HG03064 (cell line): Measurements from ENCODE around the gene NAT16.

Source experiments
- ATAC-seq: cut with Tn5 transposase; IDR thresholded peaks from one replicate; pipeline ENCODE4 v1.9.1; 2021; ENCODE audit warnings: low read depth; ENCODE audit not compliant: unreplicated experiment

Gene NAT16

DNA sequence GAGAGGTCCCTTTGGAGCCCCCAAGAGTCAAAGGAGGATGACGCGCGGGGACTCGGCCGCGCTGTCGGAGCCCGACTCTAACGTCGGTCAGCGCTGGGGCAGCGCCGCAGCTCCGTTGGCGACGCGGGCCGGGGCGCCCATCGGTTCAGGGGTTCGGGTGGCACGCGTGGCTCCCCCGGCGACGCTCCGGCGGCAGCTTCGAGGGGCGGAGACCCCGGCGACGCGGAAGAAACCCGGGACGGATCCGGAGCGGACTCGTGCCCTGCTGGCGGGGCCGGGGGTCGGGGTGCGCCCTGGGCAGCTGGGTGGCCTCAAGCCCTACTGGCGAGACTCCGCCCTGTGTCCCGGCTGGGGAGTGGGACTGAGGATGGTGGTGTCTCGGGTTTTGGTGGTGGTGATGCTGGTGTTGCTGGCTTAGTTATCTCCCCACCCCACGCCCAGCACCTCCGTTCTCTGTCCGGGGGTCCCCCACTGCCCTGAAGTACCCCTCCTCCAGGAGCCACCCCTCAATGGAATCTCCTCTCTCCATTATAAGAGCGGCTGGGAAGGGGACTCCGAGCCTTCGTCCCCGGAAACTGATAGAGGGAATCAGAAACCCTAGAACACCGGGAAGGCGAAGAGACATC lies at the start of gene NAT16:
NAT16 (minus strand) TSS at position 164 of the 626 bp plus-strand sequence. CDS start 5,486 bp downstream, outside the sequence.
- ATAC-seq, result no peak

DNA sequence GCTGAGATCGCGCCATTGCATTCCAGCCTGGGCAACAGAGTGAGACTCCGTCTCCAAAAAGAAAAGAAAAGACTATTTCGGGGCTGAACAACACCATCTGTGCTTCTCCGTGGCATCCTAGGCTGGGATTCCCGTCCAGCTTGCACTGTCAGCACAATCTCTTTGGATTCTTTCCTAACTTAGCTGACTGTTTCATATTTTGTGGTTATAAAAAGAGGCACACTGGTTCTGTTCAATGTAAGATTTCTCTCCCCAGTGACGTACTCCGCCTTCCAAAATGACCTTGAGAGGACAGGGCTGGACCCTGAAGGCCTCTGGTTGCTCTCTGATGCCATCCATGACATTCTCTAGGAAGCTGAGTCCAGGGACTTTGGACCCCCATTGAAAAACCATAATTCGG lies 46.6 kb upstream of the NAT16 start:
- no peak for ATAC-seq

DNA sequence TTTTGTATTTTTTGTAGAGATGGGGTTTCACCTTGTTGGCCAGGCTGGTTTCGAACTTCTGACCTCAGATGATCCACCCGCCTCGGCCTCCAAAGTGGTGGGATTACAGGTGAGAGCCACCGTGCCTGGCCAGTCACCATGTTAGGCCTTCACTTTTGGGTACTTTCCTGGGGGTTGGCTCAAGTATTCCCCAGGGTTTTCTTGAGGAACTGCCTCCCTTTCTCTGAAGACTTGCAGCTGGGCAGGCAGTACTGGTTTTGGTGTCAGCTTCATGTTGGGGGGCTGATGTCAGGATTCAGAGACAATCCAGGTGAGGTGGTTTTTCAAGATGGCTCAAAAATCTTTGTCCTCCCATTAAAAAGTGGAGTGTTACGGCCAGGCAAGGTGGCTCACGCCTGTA lies 45.6 kb upstream of the NAT16 start:
- ATAC-seq, result no peak

DNA sequence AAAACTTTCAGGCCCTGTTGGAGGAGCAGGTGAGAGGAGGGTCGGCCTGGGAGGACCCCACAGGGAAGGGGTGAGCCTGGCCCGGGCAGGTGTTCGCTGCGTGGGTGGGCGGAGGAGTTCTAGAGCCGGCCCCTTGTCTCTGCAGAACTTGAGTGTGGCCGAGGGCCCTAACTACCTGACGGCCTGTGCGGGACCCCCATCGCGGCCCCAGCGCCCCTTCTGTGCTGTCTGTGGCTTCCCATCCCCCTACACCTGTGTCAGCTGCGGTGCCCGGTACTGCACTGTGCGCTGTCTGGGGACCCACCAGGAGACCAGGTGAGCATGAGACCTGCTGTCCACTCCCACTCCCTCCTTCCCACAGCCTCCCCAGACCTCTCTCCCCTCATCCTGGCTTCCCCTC lies 43.4 kb upstream of the NAT16 start:
- no peak for ATAC-seq

DNA sequence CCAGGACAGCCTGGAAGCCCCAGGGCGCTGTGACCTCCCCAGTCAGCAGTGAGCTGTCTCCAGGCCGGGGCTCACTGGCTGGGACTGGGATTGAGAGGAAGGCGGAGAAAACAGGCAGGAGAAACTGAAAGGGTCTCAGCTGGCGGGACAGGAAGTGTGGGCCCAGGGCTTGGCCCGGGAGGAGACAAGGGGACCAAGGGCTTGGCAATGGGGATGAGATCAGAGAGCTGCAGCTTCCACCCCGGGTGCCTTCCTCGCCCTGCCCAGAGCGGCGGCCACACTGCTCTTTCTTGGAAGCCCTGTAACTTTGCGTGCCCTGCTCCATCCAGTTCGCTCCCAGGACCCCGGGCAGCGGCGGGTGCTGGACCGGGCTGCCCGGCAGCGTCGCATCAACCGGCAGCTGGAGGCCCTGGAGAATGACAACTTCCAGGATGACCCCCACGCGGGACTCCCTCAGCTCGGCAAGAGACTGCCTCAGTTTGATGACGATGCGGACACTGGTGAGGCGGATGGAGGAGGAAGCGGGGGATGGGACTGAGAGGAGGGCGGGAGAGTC lies 42.3 kb upstream of the NAT16 start:
- no peak for ATAC-seq

DNA sequence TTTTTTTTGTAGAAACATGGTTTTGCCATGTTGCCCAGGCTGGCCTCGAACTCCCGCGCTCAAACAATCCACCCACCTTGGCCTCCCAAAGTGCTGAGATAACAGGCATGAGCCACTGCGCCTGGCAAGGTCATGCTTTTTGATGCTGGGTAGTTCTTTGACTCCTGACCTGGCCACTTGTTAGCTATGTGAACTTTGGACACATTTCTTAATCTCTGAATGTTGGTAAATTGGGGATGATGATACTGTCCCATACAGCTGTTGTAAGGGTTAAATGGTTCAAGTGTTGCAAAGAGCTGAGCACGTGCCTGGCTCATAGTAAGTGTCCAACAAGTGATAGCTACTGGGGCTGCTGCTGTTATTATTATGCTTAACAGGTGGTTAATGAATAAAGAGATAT lies 40.2 kb upstream of the NAT16 start:
- ATAC-seq, result no peak

DNA sequence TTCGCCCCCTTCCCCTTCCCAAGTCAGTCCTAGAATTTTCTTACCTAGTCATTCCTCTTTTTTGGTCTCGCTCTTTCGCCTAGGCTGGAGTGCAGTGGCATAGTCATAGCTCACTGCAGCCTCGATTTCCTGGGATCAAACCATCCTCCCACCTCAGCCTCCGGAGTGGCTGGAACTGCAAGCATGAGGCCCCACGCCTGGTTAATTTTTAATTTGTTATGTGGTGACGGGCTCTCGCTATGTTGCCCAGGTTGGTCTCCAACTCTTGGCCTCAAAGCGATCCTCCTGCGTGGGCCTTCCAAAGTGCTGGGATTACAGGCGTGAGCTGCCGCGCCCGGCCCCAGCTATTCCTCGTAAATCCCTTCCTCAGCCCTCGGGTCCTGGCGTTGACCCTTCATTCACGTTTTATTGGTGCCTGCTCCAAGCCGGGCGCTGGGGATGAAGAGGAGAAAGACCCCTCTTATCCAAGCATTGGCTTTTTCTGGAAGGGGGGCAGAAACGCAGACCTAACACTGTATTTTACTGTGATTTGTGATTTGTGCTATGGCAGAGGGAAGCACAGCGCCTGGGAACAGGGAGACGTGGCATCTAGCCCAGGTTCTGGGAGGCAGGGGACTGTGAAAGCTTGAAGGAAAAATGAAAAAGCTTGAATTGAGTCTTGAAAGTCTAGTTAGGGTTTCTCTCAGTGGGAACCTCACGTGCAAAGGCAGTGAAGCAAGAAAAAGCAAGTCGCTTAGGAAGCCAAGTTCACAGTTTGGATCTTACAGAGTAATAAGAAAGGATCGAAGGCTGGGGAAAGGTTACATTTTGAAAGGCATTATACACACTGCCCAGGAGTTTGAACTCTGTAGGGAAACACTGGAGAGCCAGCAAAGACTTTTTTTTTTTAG lies 38.4 kb upstream of the NAT16 start:
- peak; percentile 13 for ATAC-seq

DNA sequence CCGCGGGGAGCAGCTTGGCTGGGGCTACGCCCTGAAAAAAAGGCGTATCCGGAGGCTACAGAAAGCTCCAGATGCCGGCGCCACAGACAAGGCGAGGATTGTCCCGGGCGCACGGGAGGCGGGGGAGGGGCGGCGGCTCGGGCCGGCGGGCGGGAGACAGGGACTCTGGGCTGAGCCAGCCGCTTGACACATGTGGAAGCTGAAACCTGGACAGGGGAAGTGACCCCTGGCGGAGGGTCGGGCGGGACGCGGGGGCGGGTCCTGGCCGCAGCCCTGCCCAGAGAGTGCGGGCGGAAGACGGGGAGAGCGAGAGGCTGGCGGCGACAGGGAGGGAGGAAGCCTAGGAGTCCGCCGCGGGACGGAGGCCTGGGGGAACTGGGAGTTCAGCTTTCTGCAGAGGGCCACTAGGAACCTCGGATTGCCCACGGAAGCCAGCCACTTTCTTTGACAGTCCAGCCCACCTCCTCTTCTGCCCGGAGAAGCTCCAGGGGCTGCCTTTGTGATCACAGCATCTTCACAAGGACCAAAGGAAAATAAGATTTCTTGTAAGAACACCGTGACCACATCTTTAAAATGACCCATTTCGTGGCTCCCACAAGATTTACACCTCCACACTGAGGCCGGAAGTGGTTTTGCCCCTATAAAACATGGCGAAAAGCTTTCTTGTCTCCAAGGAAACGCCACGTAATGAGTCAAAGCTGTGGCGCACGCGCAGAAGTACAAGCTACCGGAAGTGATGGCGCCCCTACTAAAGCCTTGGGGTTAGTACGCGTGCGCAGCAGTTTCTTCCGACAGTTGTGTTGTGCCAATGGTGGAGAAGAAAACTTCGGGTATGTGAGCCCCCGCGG lies 37.5 kb upstream of the NAT16 start, which contains the start of the genes PLOD3 and ZNHIT1:
PLOD3 (minus strand) TSS at position 194 of the 848 bp plus-strand sequence. CDS start 307 bp downstream, outside the sequence.
ZNHIT1 (plus strand) TSS at position 778 of the 848 bp plus-strand sequence; CDS start at position 809, 31 bp downstream.
- peak; percentile 56 for ATAC-seq

DNA sequence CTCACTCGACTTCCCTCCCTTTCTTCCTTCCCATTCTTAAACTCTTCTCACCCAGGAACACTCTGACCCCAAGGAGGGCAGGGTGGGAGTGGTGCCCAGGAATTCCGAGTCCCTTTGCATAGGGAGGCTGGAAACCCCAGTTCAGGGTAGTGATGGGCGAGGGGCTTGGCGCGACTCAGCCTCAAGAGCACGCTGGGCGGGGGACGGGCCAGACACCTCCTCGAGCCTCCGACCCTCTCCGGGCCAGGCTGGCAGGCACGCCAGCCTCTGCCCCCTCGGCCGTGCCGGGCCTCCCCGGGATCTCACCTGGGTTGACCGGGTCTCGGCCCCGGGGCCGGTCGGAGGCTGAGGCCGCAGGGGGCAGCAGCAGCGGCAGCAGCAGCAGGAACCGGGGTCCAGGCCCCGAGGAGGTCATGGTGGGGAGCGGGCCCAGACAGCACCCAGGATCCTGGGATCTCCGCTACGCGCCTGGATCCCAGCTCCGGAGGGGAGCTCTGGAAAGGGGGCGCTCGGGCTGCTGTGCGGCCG lies 36.8 kb upstream of the NAT16 start:
- ATAC-seq, result peak; percentile 7

DNA sequence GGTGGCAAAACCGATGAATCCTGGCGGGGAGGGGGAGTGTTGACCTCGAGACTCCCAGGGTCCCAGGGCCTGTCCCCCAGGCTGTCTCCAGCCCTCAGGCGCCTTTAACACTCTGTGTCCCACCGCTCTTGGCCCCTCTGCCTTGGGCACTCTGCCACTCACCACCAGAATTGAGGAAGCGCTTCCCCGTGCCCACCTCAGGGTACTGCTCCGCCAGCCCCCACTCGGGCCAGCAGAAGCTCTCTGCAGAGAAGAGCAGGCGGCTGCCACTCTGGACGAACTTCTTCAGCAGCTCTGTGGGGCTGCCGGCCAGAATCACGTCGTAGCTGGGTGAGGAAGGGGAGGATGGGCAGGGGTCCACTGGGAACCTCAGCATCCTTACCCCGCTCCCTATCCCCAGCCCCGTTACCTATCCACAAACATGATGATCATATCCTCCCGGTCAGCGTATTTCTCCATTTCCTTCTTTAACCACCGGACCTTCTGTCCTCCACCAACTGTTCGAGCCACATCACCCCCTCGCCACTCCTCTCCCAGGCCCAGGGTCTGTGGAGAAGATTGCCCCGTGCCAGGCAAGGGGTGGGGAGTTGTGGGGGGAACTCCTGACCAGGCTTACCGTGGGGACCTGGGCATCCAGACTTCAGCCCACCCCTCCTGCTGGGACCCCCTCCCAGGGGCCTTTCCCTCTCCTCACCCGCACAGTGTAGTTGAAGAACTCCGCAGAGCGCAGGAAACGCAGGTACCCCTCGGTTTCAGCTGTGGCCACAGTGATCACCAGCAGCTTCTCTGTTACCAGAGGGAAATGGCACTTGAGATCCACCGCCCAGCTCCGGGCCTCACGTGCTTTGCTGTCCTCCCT lies 36.1 kb upstream of the NAT16 start:
- no peak for ATAC-seq

DNA sequence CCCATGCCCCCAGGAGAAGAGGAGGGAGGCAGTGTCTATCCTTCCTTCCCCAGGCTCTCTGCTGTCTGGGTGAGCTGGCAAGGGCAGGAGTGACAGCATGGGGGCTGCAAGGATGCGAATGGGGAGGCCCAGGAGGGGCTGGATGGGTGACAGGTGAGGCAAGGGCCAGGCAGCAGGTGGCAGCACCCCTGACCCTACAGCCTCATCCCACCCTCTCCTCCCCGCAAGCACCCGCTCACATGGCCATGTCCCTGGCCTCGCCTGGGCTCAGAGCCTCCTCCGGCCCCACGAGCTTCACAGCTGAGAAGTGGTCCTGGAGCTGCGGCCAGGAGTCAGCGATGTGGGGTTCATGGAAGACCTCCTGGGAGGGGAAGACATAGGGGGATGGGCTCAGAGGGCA lies 31.9 kb upstream of the NAT16 start:
- ATAC-seq, result no peak

DNA sequence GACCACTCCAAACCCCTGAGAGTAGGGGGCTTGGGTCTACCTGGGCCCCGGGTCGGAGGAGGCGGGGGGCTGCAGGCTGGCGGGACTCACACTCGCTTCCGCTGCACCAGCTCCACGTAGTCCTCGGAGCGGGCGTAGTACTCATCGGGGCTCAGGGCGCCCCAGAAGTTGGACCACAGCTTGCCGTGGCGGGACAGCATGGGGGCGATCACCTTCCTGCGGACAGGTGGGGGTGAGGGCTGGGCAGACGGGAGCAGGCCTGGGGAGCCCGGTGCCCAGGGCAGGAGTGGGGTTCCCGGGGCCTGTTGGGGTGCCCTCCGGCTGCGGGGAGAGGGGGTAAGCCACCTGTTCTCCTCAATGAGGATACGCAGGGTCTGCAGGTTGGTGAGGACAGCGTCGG lies 31.4 kb upstream of the NAT16 start:
- ATAC-seq, result no peak

DNA sequence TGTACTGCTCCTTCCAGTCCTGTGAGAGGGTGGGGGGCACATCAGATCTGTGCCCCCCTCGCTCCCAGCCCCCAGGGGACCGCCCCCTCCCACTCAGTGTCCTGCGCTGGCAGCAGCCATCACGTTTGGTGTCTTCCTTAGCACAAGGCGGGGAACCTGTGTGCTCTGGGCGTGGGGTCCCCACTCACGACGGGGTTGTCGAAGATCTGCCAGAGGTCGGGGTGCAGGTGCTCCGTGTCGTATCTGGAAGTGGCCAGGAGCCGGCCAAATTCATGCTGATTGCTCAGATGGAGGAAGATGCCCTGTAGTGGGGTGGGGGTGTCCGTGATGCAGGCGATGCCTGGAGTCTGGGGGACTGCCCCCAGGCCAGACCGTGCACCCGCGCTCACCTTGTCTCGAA lies 30.1 kb upstream of the NAT16 start:
- no peak for ATAC-seq

DNA sequence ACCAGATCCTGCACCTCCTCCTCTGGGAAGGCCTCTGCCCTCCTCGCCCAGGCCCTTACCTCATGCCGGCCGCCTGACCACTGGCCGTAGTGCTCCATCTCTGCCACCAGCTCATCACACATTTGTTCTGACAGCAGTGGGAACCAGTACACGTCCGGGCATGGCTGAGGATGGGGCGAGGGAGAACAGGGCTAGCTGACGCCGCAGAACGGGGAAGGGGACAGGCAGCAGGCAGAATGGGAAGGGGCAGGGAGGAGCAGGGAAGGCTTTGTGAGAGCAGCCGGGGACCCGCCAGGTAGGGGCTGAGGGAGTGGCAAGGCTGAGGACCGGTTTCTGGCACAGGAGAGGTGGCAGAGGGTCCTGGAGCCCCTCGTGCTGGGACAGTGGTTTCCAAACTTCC lies 28.7 kb upstream of the NAT16 start:
- no peak for ATAC-seq

DNA sequence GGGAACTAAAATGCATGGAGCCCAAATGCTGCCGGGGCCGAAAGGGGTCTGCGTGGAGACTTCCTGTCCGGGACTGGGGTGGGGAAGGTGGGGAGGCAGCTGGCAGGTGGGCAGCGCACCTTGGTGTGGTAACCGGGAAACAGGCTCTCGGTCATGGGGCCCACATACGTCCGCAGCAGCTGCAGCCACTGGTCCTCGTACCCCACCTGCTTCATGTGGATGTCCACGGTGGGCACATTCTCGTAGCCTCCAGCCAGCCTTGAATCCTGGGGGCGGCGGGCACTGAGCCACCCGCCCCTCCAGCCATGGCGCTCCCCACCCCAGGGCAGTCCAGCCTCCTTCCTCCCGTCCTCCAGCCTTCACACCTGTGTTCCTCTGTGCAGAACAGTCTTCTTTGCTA lies 27.4 kb upstream of the NAT16 start:
- ATAC-seq, result no peak

DNA sequence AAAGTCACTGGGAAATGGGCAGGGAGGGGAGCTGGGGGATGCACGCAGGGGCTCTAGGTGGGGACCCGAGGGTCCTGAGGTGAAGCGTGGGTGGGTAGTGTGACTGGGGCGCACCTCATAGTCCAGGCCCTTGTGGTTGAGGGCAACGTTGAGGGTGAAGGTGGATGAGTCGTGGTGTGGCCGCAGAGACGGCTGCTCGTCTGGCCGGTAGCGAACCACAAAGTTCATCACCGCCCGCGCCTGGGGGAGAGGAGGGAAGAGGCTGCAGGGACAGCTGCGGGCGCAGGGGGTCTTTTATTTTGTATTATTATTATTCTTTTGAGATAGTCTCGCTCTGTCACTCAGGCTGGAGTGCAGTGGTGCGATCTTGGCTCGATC lies 26.6 kb upstream of the NAT16 start:
- ATAC-seq, result no peak

DNA sequence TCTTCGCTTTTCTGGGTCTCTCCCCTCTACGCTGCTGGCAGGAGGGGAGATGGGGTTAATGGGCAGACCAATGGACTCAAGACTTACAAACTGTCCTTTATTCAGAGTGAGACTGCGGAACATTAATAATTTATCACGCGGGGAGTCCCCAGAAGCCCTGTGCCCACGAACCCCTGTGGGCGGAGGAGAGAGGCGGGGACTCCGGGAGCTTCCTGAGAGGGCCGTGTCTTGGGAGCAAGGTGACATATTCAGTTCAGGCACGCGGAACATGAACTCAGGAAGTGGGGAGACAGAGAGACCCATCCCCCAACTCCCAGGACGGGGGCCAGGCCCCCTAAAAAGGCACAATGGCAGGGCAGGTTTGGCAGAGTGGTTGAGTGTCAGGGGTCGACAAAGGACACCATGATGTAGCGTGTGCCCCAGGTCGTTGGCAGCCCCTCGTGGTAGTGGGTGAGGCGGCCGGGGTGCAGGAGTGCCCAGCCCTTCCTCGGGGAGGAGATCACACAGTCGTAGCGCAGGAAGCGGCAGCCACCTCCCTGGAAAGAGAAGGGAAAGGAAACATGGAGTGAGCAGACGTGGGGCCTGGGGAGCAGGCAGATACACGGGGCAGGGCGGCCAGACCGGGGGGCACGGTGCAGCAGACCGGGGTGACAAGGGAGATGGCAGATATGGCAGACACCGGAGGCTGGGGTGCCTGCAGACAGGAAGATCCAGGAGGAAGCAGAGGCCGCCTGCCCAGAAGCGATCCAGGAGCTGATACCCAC lies 26.0 kb upstream of the NAT16 start:
- ATAC-seq, result no peak
